GM19239 (cell line): ENCODE results near the gene TMEM174.

Source experiments
- DNase-seq: peaks from one replicate; pipeline ENCODE4 v3.0.0; 2011; ENCODE audit warnings: low spot score; ENCODE audit not compliant: insufficient read length
- FAIRE-seq: peaks from 2 replicates; lab custom pipeline; 2011; peaks lifted over from hg19 to GRCh38; lab: Jason Lieb, UNC

The TMEM174 gene, protein sequence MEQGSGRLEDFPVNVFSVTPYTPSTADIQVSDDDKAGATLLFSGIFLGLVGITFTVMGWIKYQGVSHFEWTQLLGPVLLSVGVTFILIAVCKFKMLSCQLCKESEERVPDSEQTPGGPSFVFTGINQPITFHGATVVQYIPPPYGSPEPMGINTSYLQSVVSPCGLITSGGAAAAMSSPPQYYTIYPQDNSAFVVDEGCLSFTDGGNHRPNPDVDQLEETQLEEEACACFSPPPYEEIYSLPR

DNA sequence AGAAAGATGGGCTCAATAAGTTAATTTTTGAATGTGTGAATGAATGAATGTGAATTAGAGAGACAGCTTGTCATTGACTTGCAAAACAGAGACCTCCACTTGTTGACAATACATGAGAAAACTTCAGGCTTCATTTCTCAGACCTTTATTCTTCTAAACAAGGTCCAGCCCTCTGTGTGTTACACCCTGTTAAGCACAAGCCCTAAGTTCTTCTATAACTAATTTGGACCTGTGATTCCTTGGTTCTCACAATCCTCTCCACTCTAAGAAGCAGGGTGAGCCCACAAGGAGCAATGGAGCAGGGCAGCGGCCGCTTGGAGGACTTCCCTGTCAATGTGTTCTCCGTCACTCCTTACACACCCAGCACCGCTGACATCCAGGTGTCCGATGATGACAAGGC, at the start of gene TMEM174:
TMEM174 (plus strand) TSS at position 243 of the 400 bp plus-strand sequence; CDS start at position 294, 51 bp downstream.
- DNase-seq = no peak
- FAIRE-seq = no peak

DNA sequence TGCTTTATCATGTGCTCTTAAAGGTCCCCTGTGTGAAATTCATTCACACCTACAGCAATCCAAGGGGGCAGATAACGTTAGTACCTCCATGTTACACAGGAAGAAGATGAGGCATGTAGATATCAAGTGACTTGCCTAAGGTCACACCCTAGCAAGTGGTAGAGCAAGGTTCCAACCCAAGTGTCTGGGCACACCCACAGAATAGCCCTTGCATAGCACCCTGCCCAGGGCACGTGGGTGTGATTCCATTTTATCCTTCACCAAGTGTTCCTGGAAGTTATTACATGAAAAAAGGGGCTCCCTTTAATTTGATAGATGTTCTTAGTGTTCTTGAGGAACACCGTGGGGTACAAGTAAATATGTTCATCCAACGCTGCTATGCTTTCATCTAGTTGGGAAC, 47.7 kb upstream of the TMEM174 start:
- no peak for DNase-seq
- no peak for FAIRE-seq

DNA sequence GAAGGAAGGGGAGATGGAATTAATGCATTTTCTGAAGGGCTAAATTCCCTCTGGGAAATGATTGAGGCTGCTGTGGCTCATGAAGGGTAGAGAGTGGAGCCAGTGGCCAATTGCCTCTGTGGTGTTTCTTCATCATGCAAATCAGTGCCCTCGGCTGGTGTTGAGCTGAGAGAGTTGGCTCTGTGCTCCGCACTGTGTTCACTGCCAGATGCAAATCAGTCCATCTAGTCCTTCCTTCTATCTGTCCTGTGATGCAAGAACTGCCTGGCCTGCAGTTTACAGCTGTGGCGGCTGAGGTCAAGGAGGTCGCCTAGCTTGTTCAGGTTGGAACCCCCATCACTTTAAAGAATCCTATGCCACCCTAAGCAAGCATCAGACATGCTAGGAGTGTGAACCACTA, 46.6 kb upstream of the TMEM174 start:
- no peak for DNase-seq

DNA sequence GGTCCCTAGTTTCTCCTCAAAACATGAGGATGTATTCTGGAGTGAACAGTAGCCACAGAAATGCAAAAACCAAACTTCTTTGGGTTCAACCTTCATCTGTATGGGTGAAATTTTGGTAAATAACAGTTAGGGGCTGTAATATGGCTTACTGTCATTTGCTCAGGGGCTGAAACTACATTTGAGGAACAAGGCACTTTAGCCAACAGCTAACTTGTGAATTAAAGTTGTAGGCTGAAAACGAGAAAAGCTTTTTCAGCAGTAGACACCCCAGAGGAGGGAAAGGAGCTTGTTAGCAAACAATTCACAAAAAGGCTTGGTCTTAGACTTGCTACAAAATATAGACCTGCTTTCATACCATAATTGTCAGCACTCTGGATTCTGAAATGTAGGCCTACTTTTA, 46.0 kb upstream of the TMEM174 start:
- FAIRE-seq = no peak
- DNase-seq = no peak

More for the DNA sequence above, 46.6 kb upstream of the TMEM174 start:
- FAIRE-seq = no peak

DNA sequence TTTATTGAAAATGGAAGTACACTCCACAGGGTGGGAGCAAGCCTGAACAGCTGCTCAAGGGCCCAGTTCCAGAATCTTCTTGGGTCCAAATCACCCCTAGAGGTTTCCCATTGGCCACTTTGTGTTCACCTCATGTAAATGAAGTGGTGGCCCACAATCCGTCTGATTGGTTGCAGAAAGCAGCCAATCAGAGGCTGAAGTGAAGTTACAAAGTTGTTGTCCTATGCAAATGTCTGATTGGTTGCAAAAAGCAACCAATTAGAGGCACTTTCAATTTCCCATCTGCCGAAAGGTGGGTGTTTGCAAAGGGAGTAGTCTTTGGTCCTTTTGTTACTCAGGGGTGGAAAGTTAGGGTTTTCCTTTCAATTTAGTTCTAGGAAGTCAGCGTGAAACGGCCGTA, 43.9 kb upstream of the TMEM174 start:
- FAIRE-seq = no peak

DNA sequence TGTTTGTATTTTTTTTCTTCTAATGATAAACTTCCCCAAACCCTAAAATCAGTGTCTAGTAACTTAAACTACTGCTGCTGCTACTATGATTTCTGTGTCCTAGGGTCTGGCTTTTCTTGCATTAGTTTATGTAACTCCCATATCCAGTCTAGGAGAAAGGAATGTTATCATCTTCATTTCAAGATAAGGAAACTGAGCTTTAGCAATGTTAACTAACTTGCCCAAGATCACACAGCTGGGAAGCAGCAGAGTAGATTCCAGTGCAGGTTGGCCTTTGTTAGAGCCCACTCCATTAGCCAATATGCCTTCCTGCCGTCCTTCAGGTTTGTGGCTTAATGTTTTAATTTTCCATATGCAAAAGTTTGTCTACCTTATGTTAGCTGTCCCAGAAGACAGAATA, 42.2 kb upstream of the TMEM174 start:
- FAIRE-seq = no peak
- DNase-seq = no peak

More for the DNA sequence above, 43.9 kb upstream of the TMEM174 start:
- no peak for DNase-seq

DNA sequence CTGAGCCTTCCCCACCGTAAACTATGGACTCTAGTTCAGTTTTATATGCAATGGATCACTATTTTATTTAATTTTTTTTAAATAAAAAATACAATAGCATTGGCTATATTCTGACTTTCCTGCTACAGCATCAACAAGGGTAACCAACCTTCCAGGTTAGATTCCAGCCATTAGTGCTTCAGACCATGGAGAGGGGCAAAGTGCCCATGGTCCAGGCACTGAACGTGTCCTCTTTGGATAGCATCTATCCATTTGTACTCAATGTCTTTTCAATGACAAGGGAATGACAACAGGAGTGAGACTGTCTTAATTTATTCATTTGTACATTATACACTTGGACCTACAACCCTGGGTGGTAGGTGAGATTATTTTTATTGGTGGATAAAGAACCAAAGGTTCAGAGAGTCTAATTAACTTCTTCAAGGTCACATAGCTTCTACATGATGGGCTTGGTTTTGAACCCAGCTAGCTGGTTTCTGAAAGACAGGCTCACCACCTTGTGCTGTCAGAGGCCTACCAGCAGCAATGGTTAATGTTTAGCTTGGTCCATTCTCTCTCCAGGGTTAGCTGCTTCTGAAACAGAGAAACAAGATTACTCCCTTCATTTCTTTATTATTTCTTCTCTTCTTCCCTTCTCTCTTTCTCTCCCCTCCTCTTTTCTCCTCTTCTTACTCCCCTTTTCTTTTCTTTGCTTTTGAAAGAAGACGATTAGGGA, 41.1 kb upstream of the TMEM174 start:
- FAIRE-seq (peak; percentile 31), DNase-seq (no peak)

DNA sequence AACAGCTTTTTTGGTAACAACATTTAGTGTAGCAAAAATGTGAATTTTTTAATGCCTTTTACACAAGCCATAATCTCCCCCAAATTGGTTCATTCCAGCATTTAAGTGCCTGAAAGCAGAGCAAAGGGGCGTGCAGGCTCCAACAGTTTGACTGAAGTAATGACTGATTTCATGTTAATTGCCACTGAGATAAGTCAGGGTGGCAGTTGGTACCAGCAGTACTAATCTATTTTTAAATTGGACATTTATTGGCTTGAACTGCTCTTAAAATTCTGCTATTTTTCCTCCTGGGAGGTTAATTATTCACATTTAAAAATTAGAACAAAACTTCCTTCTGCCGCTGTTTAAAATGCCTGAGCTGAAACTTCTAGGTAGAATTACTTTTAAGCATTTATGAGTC, 40.2 kb upstream of the TMEM174 start:
- no peak for DNase-seq
- FAIRE-seq = no peak

DNA sequence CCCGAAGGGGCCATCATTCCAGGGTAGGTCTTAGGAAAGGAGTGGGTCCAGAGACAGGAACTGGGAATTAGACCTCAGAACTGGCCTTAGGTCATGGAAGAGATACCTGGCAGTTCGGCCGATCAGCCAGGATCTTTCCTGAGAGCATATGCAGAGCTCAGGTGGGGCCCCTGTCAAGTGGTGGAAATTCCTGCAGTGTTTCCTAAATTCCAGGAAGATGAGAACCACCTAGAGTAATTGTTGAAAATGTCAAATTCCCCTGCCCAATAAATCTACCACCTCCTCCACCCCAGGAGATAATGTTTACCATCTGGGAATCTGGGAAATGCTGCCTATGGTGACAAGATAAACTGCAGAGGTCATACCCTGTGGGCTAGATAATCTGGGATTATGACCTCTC, 38.0 kb upstream of the TMEM174 start:
- no peak for DNase-seq
- no peak for FAIRE-seq

DNA sequence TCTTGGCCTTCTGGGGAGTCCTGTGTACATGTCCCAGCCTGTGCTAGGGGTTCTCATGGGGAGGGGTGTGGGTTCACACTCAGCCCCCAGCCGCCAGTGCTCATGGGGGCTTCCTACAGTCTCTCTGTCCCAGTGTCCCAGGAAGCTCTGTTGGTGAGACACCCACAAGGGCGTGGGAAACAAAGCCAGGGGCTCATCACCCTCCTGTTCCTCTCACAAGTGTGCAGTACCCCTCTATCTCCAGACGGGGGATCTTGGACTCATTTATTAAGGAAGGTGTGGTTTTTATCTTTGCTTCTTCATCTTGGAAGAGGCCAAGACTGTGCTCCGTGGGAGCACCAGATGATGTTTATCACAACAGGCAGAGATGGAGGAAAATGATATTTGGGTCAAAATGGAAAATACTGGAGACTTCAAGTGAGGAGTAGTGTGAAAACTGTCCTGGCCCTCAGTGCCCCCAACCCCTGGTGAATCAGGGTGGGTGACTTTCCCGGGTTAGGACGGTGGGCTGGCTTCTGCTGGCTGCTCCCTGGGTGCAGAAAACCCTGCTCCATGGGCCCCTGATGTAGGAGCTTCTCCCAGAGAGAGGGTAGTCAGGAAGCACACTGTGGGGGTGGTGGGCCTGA, 37.5 kb upstream of the TMEM174 start:
- no peak for FAIRE-seq
- no peak for DNase-seq

DNA sequence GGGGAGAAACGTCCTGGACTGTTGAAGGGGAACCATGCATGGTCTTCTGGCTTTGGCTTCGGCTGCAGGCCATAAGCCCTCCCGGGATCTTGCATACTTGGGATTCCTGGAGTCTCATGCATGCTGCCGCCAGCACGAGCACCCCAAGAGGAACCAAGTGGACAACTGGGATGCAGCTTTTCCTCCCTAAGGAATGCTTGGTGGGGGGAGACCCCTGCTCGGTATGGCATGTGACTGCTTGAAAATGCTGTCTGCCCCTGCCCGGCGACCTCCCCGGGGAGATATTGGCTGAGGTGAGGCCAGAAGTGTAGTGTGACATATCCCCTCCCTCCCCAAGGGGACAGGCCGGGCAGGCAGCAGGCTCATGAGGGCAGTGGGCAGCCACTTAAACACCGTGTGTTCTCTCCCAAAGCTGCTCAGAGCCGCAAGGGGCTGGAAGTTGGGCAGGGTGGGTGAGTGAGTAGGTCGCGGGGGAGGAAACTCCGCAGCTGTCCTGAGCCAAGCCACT, 36.9 kb upstream of the TMEM174 start:
- no peak for FAIRE-seq
- no peak for DNase-seq

DNA sequence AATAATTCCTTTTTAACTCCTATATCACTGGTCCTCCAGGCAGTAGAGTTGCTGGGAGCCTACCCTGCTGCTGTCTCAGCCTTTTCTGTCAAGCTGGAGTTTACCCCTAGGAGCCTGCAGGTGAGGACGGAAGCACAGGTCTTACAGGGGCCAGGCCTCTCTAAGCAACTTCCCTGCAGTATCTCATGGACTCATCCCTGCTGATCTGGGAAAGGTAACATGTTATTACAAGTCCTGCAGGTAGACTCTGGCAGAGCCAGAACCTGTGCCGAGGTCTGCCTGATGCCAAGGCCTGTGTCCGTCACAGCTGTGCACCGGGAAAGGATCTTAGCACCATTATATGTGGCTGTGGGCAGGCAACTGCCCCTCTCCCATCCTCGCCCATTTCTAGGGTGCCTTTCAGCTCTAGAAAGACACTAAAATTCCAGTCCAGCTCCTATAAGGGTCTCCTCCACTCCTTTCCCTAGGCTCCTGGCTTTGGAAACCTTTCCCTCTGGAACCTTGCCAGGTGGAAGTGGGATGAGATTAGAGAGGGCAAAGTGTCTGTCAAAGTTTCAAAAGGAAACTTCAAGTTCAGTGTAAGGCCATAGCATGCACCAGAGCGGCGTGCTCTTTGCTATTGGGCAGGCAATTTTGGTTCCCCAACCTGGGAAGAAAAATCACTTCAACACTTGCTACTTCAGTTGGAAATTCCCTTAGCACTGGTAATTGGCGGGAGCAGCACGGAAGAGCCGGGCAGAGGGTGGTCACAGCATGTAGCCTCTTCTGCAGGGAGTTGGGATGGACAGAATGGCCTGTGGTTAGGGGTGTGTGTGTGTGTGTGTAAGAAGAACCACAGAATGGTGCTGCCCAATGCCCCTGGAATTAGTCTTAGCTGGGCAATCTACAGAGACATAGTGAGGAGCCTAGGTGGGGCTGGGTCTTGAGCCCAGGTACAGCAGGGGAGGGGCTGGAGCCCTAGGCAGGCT, 35.1 kb upstream of the TMEM174 start:
- no peak for FAIRE-seq
- DNase-seq = no peak

DNA sequence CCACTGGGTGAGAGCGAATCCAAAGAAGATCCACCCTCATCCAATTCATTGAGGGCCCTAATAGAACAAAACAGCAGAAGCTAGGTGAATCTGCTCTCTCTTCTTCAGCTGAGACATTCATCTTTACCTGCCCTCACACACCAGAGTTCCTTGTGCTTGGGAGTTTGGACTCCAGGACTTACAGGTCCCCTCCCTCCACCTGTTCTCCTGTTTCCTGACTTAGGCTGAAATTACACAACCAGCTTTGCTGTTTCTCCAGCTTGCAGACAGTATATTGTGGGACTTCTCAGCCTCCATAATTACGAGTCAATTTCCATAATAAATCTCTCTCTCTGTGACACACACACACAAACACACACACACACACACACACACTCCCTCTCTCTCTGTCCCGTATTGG, 33.5 kb upstream of the TMEM174 start:
- DNase-seq (no peak), FAIRE-seq (no peak)

DNA sequence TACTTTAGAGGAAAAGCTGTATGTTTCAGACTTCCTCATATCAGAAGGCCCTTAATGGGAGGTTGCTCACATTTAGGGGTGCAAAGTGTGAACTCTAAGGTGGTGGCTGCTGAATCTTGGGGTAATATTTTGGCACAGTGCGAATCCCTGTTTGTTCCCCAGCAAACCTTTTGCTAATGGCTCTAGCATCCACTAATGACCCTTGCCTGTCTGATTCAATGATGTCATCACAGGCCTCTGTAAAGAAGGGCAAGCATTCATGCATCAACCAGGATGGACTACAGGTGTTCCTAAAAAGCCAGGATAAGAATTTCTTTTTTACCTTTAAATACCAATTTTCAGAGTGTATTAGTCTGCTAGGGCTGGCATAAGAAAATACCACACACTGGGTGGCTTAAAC, 32.2 kb upstream of the TMEM174 start:
- no peak for DNase-seq
- FAIRE-seq = no peak

DNA sequence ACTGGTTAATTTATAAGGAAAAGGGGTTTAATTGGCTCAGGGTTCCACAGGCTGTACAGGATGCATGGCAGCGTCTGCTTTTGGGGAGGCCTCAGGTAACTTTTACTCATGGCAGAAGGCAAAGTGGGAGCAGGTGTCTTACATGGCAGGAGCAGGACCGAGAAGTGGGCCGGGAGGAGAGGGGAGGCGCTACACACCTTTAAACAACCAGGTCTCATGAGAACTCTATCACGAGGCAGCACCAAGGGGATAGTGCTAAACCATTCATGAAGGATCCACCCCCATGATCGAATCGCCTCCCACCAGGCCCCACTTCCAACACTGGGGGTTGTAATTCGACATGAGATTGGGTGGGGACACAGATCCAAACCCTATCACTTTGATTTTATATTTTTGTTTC, 31.0 kb upstream of the TMEM174 start:
- FAIRE-seq = no peak
- DNase-seq = no peak

DNA sequence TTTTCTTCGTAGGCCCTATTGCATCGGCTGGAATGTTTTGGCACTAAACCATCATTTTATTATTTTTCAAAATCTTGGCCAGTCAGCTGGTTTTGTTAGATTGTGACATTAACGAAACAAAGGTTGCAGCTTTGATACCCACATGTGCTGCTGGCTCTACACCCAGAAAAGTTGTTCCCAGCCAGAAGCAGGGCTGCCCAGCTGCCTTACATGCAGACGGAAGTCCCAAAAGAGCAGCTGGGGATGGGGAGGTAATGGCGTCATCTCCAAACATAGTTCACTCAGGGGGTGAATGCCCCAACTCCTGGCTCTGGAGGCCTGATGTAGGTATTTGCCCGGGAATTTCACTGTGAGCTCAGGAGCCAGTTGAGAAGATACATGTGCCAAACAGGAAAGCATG, 29.3 kb upstream of the TMEM174 start:
- DNase-seq = no peak
- FAIRE-seq = no peak

DNA sequence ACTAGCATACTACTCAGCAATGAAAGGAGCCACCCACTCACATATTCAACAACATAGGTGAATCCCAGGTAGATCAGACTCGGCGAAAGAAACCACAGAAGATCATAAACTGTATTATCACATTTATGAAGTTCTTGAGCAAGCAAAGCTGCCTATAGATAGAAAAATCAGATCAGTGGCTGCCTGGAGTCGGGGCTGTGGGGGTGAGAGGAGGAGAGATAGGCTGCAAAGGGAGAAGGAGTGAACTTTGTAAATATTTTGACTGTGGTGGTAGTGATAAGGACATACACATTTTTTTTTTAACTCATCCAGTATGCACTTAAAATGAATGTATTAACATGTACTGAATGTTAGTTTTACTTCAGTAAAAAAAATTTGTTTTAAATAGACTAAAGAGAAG, 23.5 kb upstream of the TMEM174 start:
- DNase-seq (no peak), FAIRE-seq (no peak)

DNA sequence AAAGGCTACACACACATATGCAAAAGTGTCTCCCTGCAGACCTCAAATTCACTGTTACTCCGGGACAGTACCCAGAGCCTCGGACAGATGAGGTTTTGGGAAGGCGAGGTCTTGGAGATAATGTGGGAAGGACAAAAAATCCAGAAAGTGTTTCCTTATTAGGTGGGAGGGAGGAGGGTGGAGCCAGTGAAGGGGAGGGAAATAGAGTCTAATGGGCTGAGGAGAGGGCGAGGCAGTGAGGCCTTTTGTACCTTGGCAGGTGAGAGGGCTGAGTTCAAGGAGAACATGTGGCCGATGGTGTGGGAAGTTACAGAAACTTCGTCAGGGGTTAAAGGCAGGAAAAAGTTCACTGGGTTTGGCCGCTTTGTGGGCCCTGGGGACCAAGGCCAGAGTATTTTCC, 22.1 kb upstream of the TMEM174 start:
- DNase-seq = no peak
- FAIRE-seq = no peak

DNA sequence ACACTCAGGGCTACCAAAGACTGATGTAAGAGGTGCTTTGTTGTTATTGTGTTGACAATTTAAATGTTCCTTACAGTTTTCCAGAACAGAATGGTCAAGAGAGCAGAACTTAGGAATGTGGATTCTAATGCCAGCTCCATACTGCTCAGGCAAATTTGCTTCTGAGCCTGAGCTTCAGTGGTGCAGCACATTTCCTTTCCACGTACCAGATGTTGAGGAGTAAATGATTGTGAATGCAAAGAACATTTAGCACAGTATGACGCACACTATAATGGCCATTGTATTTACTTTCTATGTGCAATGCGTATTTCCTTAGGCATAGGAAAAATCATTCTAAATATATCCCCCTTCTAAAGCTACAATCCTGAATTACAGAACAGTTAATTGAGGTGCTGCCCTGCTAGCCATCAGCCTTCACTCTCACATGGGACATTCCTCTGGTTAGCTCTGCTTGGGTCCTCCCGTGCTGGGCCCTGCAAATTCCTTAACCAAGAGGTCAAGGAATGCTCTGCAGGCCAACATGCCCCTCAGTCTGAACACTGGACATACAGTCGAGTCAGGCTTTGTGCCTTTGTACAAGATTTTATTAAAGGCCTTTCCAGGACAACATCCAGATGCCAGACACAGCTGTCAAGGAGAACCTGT, 21.1 kb upstream of the TMEM174 start:
- DNase-seq (no peak), FAIRE-seq (no peak)
